SU-DHL-6 (cell line): ENCODE measurements around the gene PDE3A.

Experiments used
- H2AFZ ChIP-seq: fragments of 200-600 bp; sonication (generic); 2 replicates; pipeline ENCODE4 v1.6.1; 2014; ENCODE audit warnings: low read depth, mild to moderate bottlenecking, moderate library complexity, mixed read lengths, antibody characterized with exemption, low read length; ENCODE audit not compliant: severe bottlenecking
- H3F3A ChIP-seq: fragments of 200-600 bp; shearing (Covaris generic); 2 replicates; pipeline ENCODE4 v1.6.0; 2016; ENCODE audit warnings: antibody characterized with exemption, mild to moderate bottlenecking; ENCODE audit not compliant: insufficient read depth
- H3K27ac ChIP-seq: fragments of 200-600 bp; sonication (generic); 2 replicates; pipeline ENCODE4 v1.5.1; 2016; ENCODE audit warnings: low read depth, mild to moderate bottlenecking, low read length, moderate library complexity, mixed read lengths
- H3K27me3 ChIP-seq: fragments of 200-600 bp; sonication (generic), shearing (Covaris generic); 2 replicates; pipeline ENCODE4 v1.6.0; 2014; ENCODE audit warnings: mild to moderate bottlenecking, low read length
- H3K36me3 ChIP-seq: fragments of 200-600 bp; sonication (generic); 2 replicates; pipeline ENCODE4 v1.6.1; 2014; ENCODE audit warnings: mild to moderate bottlenecking, low read length, mixed read lengths
- H3K4me2 ChIP-seq: fragments of 300-600, 200-600 bp; shearing (Covaris generic), sonication (generic); 2 replicates; pipeline ENCODE4 v1.6.0; 2014; ENCODE audit warnings: low read length, low read depth, mild to moderate bottlenecking; ENCODE audit not compliant: poor library complexity, severe bottlenecking
- H3K4me3 ChIP-seq: fragments of 200-600 bp; sonication (generic); 2 replicates; pipeline ENCODE4 v1.5.1; 2014; ENCODE audit warnings: antibody characterized with exemption, low read length, mild to moderate bottlenecking, mixed read lengths; ENCODE audit not compliant: insufficient read depth, poor library complexity, severe bottlenecking
- H3K79me2 ChIP-seq: fragments of 200-600 bp; sonication (generic); 2 replicates; pipeline ENCODE4 v1.6.1; 2014; ENCODE audit warnings: mild to moderate bottlenecking, low read length, moderate library complexity; ENCODE audit not compliant: insufficient read depth
- H3K9ac ChIP-seq: fragments of 200-600 bp; sonication (generic); 2 replicates; pipeline ENCODE4 v1.7.0; 2014; ENCODE audit warnings: mild to moderate bottlenecking, low read length
- H3K9me2 ChIP-seq: fragments of 200-600 bp; sonication (generic); replicated peaks from 2 replicates; pipeline ENCODE4 v1.6.1; 2014; ENCODE audit warnings: low read length; ENCODE audit not compliant: insufficient read depth
- H3K9me3 ChIP-seq: fragments of 200-600 bp; sonication (generic); 2 replicates; pipeline ENCODE4 v1.6.1; 2014; ENCODE audit warnings: low read length, mixed read lengths; ENCODE audit not compliant: insufficient read depth
- H4K20me1 ChIP-seq: fragments of 200-600 bp; sonication (generic); 2 replicates; pipeline ENCODE4 v1.6.1; 2014; ENCODE audit warnings: low read depth, mild to moderate bottlenecking, antibody characterized with exemption, low read length, moderate library complexity, mixed read lengths
- EZH2phosphoT487 ChIP-seq: fragments of 200-600 bp; sonication (generic), shearing (Covaris generic); conservative IDR thresholded peaks from 2 replicates; pipeline ENCODE4 v1.6.1; 2018; ENCODE audit warnings: mild to moderate bottlenecking, antibody characterized with exemption, low read length, moderate library complexity, mixed read lengths
- TF ChIP-seq, protein P1 (sequence below): fragments of 200-600 bp; sonication (generic); IDR thresholded peaks from one replicate; pipeline ENCODE4 v1.5.1; 2017; ENCODE audit warnings: antibody characterized with exemption, mild to moderate bottlenecking, low read length, moderate library complexity; ENCODE audit not compliant: insufficient read depth, poor library complexity, severe bottlenecking

Gene PDE3A

GRCh38 chr12:20350026-20350425, 18.3 kb upstream of the PDE3A start:
- H3K4me2 ChIP-seq, result no peak overlapping the region

GRCh38 chr12:20350495-20350894, 17.8 kb upstream of the PDE3A start:
- Histone ChIP-seq H3K27ac (no peak overlapping the region), H3K9ac (no peak overlapping the region), H4K20me1 (no peaks in the 10 kb centered on the region), H3K9me3 (no peaks in the 10 kb centered on the region), H2AFZ (no peak overlapping the region), H3K4me3 (no peak overlapping the region), H3K9me2 (no peaks in the 10 kb centered on the region), H3F3A (no peaks in the 10 kb centered on the region), H3K36me3 (no peaks in the 10 kb centered on the region), H3K27me3 (no peaks in the 10 kb centered on the region), H3K79me2 (no peaks in the 10 kb centered on the region), H3K4me2 (no peak overlapping the region)
- no peak for TF ChIP-seq EZH2phosphoT487
- TF ChIP-seq, protein P1, sequence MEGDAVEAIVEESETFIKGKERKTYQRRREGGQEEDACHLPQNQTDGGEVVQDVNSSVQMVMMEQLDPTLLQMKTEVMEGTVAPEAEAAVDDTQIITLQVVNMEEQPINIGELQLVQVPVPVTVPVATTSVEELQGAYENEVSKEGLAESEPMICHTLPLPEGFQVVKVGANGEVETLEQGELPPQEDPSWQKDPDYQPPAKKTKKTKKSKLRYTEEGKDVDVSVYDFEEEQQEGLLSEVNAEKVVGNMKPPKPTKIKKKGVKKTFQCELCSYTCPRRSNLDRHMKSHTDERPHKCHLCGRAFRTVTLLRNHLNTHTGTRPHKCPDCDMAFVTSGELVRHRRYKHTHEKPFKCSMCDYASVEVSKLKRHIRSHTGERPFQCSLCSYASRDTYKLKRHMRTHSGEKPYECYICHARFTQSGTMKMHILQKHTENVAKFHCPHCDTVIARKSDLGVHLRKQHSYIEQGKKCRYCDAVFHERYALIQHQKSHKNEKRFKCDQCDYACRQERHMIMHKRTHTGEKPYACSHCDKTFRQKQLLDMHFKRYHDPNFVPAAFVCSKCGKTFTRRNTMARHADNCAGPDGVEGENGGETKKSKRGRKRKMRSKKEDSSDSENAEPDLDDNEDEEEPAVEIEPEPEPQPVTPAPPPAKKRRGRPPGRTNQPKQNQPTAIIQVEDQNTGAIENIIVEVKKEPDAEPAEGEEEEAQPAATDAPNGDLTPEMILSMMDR, result no peak

More at GRCh38 chr12:20350026-20350425, 18.3 kb upstream of the PDE3A start:
- no peaks in the 10 kb centered on the region for H3F3A ChIP-seq
- no peaks in the 10 kb centered on the region for H4K20me1 ChIP-seq
- H3K79me2 ChIP-seq, result no peaks in the 10 kb centered on the region
- no peaks in the 10 kb centered on the region for H3K9me3 ChIP-seq
- H3K9ac ChIP-seq, result no peak overlapping the region
- TF ChIP-seq, protein P1, result no peak
- TF ChIP-seq EZH2phosphoT487, result no peak
- no peaks in the 10 kb centered on the region for H3K9me2 ChIP-seq
- H3K27ac ChIP-seq, result no peak overlapping the region
- no peak overlapping the region for H3K4me3 ChIP-seq
- no peaks in the 10 kb centered on the region for H3K36me3 ChIP-seq
- H3K27me3 ChIP-seq, result no peaks in the 10 kb centered on the region
- no peak overlapping the region for H2AFZ ChIP-seq

DNA sequence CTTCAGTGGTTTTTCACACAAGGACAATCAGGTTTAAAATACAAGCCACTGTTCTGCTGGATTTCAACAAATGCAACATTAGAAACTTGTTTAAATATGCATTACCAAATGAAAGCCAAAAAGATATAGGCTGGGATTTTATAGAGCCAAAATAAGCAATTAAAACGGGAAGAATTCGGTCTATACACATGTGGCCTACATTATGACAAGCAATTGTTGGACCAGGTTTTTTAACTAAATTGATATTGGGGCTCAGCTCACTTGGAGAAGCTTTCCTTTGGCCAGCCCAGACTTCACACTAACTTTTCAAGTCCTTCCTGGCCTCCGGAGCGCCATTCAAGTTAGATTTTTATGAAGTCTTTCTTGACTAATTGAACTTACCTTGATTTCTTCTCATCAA, 16.9 kb upstream of the PDE3A start:
- H3K9me2 ChIP-seq, result no peaks in the 10 kb centered on the region
- no peak for TF ChIP-seq EZH2phosphoT487
- TF ChIP-seq, protein P1, result no peak
- H3K4me3 ChIP-seq, result no peak overlapping the region
- H3F3A ChIP-seq, result no peaks in the 10 kb centered on the region
- no peaks in the 10 kb centered on the region for H3K79me2 ChIP-seq
- no peaks in the 10 kb centered on the region for H3K27me3 ChIP-seq
- no peaks in the 10 kb centered on the region for H3K9me3 ChIP-seq
- no peaks in the 10 kb centered on the region for H3K36me3 ChIP-seq
- no peaks in the 10 kb centered on the region for H4K20me1 ChIP-seq
- H3K4me2 ChIP-seq, result no peak overlapping the region
- H2AFZ ChIP-seq, result no peak overlapping the region
- no peak overlapping the region for H3K27ac ChIP-seq
- H3K9ac ChIP-seq, result no peak overlapping the region
